OCI-LY1 (cell line): ENCODE measurements around the gene SLC6A7.

Experiments
- CTCF ChIP-seq: fragments of 200-600 bp; sonication (generic), shearing (Covaris generic); IDR thresholded peaks from 2 replicates; pipeline ENCODE4 v1.5.1; 2017; ENCODE audit warnings: mild to moderate bottlenecking, antibody characterized with exemption, low read length, moderate library complexity, mixed read lengths
- EZH2 ChIP-seq: fragments of 200-600 bp; sonication (generic), shearing (Covaris generic); IDR thresholded peaks from 2 replicates; pipeline ENCODE4 v1.8.0; 2017; ENCODE audit warnings: borderline replicate concordance, mixed run types, mild to moderate bottlenecking, antibody characterized with exemption, low read length, moderate library complexity, mixed read lengths

GRCh38 chr5:150142959-150143349 lies 46.9 kb upstream of the SLC6A7 start:
- TF ChIP-seq CTCF (no peak), EZH2 (no peak)
